Forelimb muscle (tissue), 1 donor: ENCODE data around the gene SH3BP5. TPM values are rescaled to one million over a fixed set of nuclear protein-coding genes. Genes with fewer than 3 reads are reported as not detected.

Experiments
- DNase-seq: peaks from one replicate; pipeline ENCODE4 v3.0.0-alpha.2; 2013; ENCODE audit warnings: low read depth
- polyA plus RNA-seq: library from polyadenylated mRNA; unstranded; fragments of 120-200 nt; gene quantifications from one replicate; pipeline ENCODE4 v1.2.1, GENCODE V29; 2013; ENCODE audit not compliant: insufficient read length

SH3BP5 gene
- polyA plus RNA-seq, 1 donor: 24.9 TPM

- no peak for DNase-seq
Observed at GRCh38 chr3:15326037-15326436, 6.3 kb downstream of the SH3BP5 start.

GRCh38 chr3:15325228-15325627, 7.2 kb downstream of the SH3BP5 start:
- DNase-seq: no peak

- no peak for DNase-seq
Observed at GRCh38 chr3:15324379-15324808, 8.0 kb downstream of the SH3BP5 start.

- no peak for DNase-seq
Observed at GRCh38 chr3:15323063-15323462, 9.3 kb downstream of the SH3BP5 start.

GRCh38 chr3:15321349-15321748, 11.0 kb downstream of the SH3BP5 start:
- no peak for DNase-seq

GRCh38 chr3:15319575-15319974, 12.8 kb downstream of the SH3BP5 start:
- DNase-seq: no peak

GRCh38 chr3:15319136-15319535, 13.2 kb downstream of the SH3BP5 start:
- no peak for DNase-seq

- DNase-seq: no peak
Observed at GRCh38 chr3:15318661-15319060, 13.7 kb downstream of the SH3BP5 start.

- no peak for DNase-seq
Observed at GRCh38 chr3:15316998-15317435, 15.4 kb downstream of the SH3BP5 start.

GRCh38 chr3:15315003-15315402, 17.4 kb downstream of the SH3BP5 start:
- DNase-seq: no peak

GRCh38 chr3:15314276-15314675, 18.1 kb downstream of the SH3BP5 start:
- no peak for DNase-seq

- DNase-seq: no peak
Observed at GRCh38 chr3:15313461-15313860, 18.9 kb downstream of the SH3BP5 start.

GRCh38 chr3:15312550-15312949, 19.8 kb downstream of the SH3BP5 start:
- no peak for DNase-seq

- no peak for DNase-seq
Observed at GRCh38 chr3:15310491-15311370, 21.7 kb downstream of the SH3BP5 start.

- DNase-seq: no peak
Observed at GRCh38 chr3:15309662-15310335, 22.6 kb downstream of the SH3BP5 start.

- no peak for DNase-seq
Observed at GRCh38 chr3:15307580-15307979, 24.8 kb downstream of the SH3BP5 start.

- DNase-seq: no peak
Observed at GRCh38 chr3:15306979-15307359, 25.4 kb downstream of the SH3BP5 start.

- no peak for DNase-seq
Observed at GRCh38 chr3:15305359-15305844, 27.0 kb downstream of the SH3BP5 start.

- DNase-seq: no peak
Observed at GRCh38 chr3:15303728-15304127, 28.7 kb downstream of the SH3BP5 start.

GRCh38 chr3:15303216-15303615, 29.2 kb downstream of the SH3BP5 start:
- no peak for DNase-seq

- no peak for DNase-seq
Observed at GRCh38 chr3:15301761-15302160, 30.6 kb downstream of the SH3BP5 start.

GRCh38 chr3:15300323-15301078, 31.9 kb downstream of the SH3BP5 start:
- DNase-seq: no peak
